ENCODE measurements around the gene ACTN2.
"Not testable (repeated sequence)": the region's sequence is repeated elsewhere in the genome, so short reads cannot be mapped to it uniquely, and the experiment has no call there.

The ACTN2 gene

GRCh38 chr1:236685917-236686814 lies at the start of gene ACTN2:
Gene ACTN2 (plus strand): TSS chr1:236686499. CDS start chr1:236686674, 175 bp downstream.
- no peak for DNase-seq

DNA sequence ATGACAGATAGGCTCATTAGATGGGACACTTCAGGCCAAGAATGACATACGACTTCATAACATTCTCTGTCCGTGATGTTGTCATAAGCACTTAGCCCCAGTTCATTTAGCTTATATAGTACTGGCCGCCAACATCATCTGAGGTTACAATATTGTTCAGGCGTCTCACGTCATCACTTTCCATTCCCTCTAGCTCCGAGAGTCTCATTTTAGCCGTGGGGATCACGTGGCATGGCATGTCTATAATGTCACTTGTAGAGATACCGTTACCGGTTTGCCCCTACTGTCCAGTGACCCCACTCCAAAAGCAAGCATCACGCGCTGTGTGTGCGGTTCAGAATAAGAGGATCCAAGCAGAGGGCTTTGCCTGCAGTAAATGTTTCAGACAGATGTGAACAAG lies 47.4 kb upstream of the ACTN2 start:
- no peak for DNase-seq

GRCh38 chr1:236639686-236640085 lies 46.6 kb upstream of the ACTN2 start:
- no peak for DNase-seq

GRCh38 chr1:236642763-236643162 lies 43.5 kb upstream of the ACTN2 start:
- DNase-seq: no peak

- no peak for DNase-seq
These were observed 41.2 kb upstream of the ACTN2 start for GRCh38 chr1:236645016-236645680.

DNA sequence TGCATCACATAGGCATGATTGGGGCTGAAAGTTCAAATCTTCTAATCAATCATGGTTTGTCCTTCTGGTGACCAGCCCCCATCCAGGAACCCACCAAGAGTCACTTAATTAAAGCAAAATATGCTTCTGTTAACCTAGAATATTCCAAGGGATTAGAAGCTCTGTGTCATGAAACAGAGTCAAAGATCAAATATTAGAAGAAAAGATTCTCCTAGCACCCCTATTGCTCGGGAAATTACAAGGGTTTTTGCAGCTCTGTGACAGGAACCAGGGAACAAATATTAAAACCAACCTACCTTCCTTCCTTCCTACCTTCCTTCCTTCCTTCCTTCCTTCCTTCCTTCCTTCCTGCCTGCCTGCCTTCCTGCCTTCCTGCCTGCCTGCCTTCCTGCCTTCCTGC lies 31.8 kb upstream of the ACTN2 start:
- no peak for DNase-seq

DNA sequence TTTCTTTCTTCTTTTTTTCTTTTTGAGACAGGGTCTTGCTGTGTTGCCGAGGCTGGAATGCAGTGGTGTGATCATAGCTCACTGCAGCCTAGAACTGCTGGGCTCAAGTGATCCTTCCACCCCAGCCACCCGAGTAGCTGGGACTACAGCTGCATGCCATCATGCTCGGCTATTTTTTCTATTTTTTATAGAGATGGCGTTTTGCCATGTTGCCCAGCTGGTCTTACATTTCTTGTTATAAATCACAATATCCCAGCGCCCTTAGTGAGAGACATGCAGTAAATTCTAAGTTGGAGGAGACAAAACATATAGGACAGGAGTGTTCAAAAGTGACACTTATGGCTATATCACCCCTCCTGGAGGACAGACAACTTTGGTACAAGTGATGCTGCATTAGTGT lies 31.3 kb upstream of the ACTN2 start:
- DNase-seq: no peak

DNA sequence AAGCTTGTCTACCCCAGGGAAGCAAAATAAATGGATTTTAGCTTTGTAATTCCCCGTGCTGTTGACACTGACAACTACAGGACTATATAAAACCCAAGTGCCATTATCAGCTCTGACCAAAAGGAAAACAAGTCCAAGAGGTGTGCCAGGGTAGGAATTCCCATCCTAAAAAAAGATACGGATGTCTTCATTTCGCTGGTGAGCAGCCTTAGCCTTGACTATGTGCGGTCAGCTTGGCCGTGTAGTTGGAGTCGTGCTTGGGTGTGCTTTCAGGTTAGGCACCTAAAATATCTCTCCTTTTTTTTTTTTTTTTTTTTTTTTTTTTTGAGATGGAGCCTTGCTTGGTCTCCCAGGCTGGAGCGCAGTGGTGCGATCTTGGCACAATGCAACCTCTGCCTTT lies 28.9 kb upstream of the ACTN2 start:
- no peak for DNase-seq

DNA sequence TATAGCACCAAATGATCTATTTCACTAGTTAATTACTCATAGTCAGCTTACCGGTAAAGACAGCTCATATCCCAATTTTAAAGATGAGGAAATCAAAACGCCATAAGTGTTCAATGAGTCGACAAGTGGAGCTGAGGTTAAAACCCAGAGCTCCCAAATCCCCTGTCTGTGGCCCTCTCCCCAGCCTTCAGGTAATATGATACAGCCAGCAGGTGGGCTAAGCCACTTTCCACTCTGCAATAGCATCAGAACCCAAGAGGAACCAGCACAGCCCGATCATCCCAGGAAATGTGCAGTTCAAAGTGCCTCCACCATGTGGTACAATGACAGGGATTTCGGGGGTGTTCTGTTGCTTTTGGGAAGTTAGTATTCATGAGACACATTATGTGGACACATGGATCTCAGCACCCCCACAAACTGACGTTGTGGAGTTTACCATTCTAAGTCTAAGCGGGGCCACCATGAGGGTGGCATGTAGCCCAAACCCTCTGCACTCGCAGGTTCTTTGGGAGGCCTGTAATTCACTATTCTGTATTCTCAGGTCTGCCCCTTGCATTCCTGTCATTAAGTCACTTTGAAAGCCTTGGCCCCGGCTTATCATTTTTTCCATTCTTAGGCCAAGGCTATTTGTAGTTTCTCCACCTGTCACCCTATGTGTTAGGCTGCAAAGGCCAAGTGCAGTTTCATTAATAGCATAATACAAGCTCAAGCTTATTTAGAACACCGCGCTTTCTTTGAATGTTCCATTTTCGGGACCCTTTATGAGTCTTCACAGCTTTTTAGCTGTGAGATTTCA lies 26.3 kb upstream of the ACTN2 start:
- DNase-seq: no peak

GRCh38 chr1:236663934-236664333 lies 22.4 kb upstream of the ACTN2 start:
- DNase-seq: no peak

DNA sequence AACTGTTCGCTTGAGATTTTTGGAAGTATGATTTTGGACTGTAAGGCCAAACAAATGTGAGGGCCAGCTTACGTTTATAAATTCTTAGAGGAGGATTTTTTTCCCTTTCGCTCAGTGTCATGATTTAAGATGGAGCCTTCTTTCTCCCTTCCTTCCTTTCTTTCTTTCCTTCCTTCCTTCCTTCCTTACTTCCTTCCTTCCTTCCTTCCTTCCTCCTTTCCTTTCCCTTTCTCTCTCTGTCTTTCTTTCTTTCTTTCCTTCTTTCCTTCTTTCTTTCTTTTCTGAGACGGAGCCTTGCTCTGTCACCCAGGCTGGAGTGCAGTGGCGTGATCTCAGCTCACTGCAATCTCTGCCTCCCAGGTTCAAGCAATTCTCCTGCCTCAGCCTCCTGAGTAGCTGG lies 17.4 kb upstream of the ACTN2 start:
- not testable (repeated sequence) for DNase-seq

- no peak for DNase-seq
These were observed 16.2 kb upstream of the ACTN2 start for GRCh38 chr1:236670060-236670459.

DNA sequence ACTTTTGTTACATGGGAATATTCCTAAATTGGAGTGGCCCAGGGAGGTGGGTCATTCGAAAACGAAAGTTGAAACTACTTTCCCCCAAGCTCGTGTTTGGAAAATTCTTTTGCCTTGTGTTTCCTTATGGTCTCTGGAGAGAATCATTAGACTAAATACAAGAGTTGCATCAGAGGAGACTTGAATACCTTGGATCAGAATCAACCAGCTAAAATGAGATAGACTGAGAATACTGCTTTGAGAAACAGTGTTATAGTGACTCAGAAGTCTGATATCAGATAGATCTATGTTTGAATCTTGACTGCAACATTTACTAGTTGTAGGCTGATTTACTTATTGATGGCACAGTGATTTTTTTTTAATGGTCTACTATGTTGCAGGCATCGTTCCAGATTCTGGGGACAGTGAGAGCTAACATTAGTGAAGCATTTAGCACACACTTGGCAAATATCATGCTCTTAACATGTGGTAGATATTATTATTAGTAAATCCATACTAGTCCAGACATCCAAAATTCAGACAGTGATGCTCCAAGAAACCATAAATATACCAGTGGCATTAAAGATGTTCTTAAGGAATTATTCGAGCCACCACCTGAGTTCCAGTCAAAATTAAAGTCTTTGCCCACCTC lies 12.9 kb upstream of the ACTN2 start:
- DNase-seq: no peak

- DNase-seq: no peak
These were observed 8.6 kb upstream of the ACTN2 start for GRCh38 chr1:236677641-236678235.

DNA sequence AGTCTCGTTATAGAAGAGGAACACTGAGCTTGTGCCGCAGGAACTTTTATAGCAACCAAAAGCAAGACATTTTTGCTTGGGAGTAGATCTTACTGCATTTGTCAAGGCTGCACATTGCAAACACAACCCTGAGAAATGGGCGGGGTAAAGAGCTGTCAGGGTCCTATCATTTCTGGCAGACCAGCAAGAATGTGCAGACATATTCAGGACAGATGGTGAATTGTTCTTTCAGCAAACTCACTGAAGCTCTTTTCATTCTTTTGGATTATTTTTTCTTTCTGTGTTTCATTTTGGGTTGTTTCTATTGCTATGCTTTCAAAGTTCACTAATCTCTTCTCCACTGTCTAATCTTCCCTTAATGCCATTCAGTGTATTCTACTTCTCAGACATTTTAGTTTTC lies 5.1 kb upstream of the ACTN2 start:
- no peak for DNase-seq

- DNase-seq: no peak
These were observed 938 bp upstream of the ACTN2 start for GRCh38 chr1:236685205-236685916.

DNA sequence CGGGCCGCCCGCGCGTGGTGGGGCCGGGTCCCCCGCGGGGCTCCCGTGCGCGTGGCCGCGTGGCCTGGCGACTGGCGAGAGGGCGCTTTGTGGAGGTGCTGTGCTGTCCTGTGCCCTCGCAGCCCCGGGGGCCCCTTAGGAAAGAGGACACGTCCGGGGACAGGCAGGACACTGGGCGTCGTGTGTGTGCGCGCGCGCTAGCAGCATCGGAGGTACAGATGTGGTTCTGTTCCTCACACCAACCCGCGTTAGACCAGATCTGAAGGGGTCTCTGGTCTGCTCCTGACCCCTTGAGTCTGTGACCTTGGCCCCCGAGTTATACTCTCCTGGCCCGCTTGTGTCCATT lies 489 bp downstream of the ACTN2 start:
- no peak for DNase-seq

DNA sequence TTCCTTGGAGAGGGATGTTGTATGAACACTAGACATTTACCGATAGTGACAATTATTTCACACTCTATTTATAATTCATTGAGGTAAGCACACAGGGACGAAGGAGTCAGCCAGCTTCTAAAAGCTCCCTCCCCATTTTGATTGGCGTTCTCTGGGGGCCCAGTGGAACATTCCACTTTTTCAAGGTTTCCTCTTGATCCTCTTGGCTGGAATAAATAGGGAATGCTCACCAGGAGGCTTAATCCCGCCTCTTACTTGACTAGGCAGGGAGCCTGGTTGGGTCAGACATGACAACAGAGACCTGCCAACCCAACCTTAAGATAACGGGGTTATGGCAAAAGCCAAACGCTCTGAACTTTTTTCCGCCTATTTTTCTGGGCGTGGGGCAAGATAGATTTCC lies 974 bp downstream of the ACTN2 start:
- DNase-seq: no peak

GRCh38 chr1:236688705-236689104 lies 2.4 kb downstream of the ACTN2 start:
- DNase-seq: no peak

- DNase-seq: no peak
These were observed 3.6 kb downstream of the ACTN2 start for GRCh38 chr1:236689713-236690569.

- no peak for DNase-seq
These were observed 5.0 kb downstream of the ACTN2 start for GRCh38 chr1:236691348-236691747.

Data from SW 1271 (cell line).